RWPE2 (cell line): ENCODE results near the gene MUC22.
"Not testable (repeated sequence)": the region's sequence is repeated elsewhere in the genome, so short reads cannot be mapped to it uniquely, and the experiment has no call there.

Experiments
- ATAC-seq: fragments of 200-7000 bp; cut with Tn5 transposase; 3 replicates; pipeline ENCODE4 v1.9.1; 2021; ENCODE audit warnings: low read depth
- DNase-seq: peaks from one replicate; pipeline ENCODE4 v3.0.0-alpha.2; 2020; ENCODE audit warnings: low spot score
- H3K27ac ChIP-seq: fragments of 450-650 bp; 2 replicates; pipeline ENCODE4 v1.5.1; 2017; ENCODE audit warnings: mild to moderate bottlenecking; ENCODE audit not compliant: poor library complexity, severe bottlenecking
- H3K27me3 ChIP-seq: fragments of 250-450 bp; sonication (Bioruptor Pico); 2 replicates; pipeline ENCODE4 v1.5.1; 2021; ENCODE audit warnings: mild to moderate bottlenecking, moderate library complexity; ENCODE audit not compliant: insufficient read depth, poor library complexity, severe bottlenecking
- H3K36me3 ChIP-seq: fragments of 250-450 bp; sonication (Bioruptor Pico); 2 replicates; pipeline ENCODE4 v1.5.1; 2020; ENCODE audit warnings: low read depth, mild to moderate bottlenecking, moderate library complexity
- H3K4me1 ChIP-seq: fragments of 250-450 bp; sonication (Bioruptor Pico); 2 replicates; pipeline ENCODE4 v1.5.1; 2021; ENCODE audit warnings: mild to moderate bottlenecking, moderate library complexity; ENCODE audit not compliant: insufficient read depth, poor library complexity, severe bottlenecking
- H3K4me3 ChIP-seq: fragments of 250-450 bp; sonication (Bioruptor Pico); 2 replicates; pipeline ENCODE4 v1.5.1; 2021; ENCODE audit warnings: mild to moderate bottlenecking, moderate library complexity; ENCODE audit not compliant: severe bottlenecking
- H3K9me3 ChIP-seq: fragments of 250-450 bp; sonication (Bioruptor Pico); 2 replicates; pipeline ENCODE4 v1.5.1; 2021; ENCODE audit warnings: mild to moderate bottlenecking, moderate library complexity; ENCODE audit not compliant: severe bottlenecking
- CTCF ChIP-seq: fragments of 450-650 bp; IDR thresholded peaks from one replicate; pipeline ENCODE4 v1.5.1; 2017; ENCODE audit warnings: mild to moderate bottlenecking, moderate library complexity; ENCODE audit not compliant: poor library complexity, severe bottlenecking

The MUC22 gene

GRCh38 chr6:31011153-31011552, 879 bp downstream of the MUC22 start:
- TF ChIP-seq CTCF, result no peak
- ATAC-seq (no peak), DNase-seq (no peak)
- Histone ChIP-seq H3K36me3 (no peaks in the 10 kb centered on the region), H3K27ac (no peak overlapping the region), H3K4me3 (no peak overlapping the region), H3K9me3 (no peaks in the 10 kb centered on the region), H3K27me3 (no peaks in the 10 kb centered on the region), H3K4me1 (peaks cover 8% of the 10 kb centered on the region)

GRCh38 chr6:31016659-31017299, 6.5 kb downstream of the MUC22 start:
- no peak overlapping the region for H3K4me3 ChIP-seq
- H3K9me3 ChIP-seq, result no peaks in the 10 kb centered on the region
- no peak for TF ChIP-seq CTCF
- no peak for DNase-seq
- ATAC-seq, result no peak
- no peaks in the 10 kb centered on the region for H3K27me3 ChIP-seq
- H3K36me3 ChIP-seq, result no peaks in the 10 kb centered on the region
- H3K27ac ChIP-seq, result no peak overlapping the region
- no peaks in the 10 kb centered on the region for H3K4me1 ChIP-seq

- not testable (repeated sequence) for H3K4me1 ChIP-seq, DNase-seq, ATAC-seq, H3K27ac ChIP-seq, H3K36me3 ChIP-seq, H3K9me3 ChIP-seq, H3K4me3 ChIP-seq, H3K27me3 ChIP-seq
These were observed 7.2 kb downstream of the MUC22 start for GRCh38 chr6:31017436-31017835.

GRCh38 chr6:31020057-31020456, 9.8 kb downstream of the MUC22 start:
- no peak overlapping the region for H3K4me3 ChIP-seq
- no peak for TF ChIP-seq CTCF
- no peaks in the 10 kb centered on the region for H3K4me1 ChIP-seq
- no peaks in the 10 kb centered on the region for H3K36me3 ChIP-seq
- no peak overlapping the region for H3K27ac ChIP-seq
- H3K27me3 ChIP-seq, result no peaks in the 10 kb centered on the region
- no peak for ATAC-seq
- no peaks in the 10 kb centered on the region for H3K9me3 ChIP-seq
- no peak for DNase-seq

- DNase-seq, ATAC-seq: not testable (repeated sequence)
These were observed 10.5 kb downstream of the MUC22 start for GRCh38 chr6:31020631-31021255.

GRCh38 chr6:31021705-31022531, 11.6 kb downstream of the MUC22 start:
- DNase-seq, ATAC-seq, H3K27ac ChIP-seq, H3K4me1 ChIP-seq, H3K4me3 ChIP-seq, H3K27me3 ChIP-seq, H3K9me3 ChIP-seq, H3K36me3 ChIP-seq: not testable (repeated sequence)

More at GRCh38 chr6:31020631-31021255, 10.5 kb downstream of the MUC22 start:
- not testable (repeated sequence) for H3K27me3 ChIP-seq, H3K4me1 ChIP-seq, H3K9me3 ChIP-seq, H3K27ac ChIP-seq, H3K4me3 ChIP-seq, H3K36me3 ChIP-seq
